Measurements from ENCODE around the gene SRPRA.

Gene SRPRA

DNA sequence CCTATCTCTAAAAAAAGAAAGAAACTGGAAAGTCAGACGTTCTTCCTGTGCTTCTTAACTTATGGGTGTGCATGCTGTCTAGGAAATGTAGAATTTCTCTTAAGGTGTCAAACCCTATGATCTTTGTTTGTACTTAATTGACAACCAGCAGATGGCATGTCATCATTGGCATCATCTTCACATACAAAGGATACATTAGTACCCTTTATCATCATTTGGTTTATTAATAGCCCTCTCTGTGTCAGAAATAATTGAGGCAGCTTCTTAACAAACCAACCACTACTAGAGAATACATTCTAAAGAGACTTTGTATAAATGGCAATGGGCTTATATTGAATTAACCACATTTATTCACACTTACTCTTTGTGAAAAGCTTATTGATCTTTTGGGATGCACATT lies 13.9 kb downstream of the SRPRA start:
- CTCF ChIA-PET, result no interaction called here
- DNase-seq (ENCODE audit: extremely low spot score), result no peak
- TF ChIP-seq FOXA1 (IDR thresholded peaks at IDR 0.05), result no peak
- POLR2A ChIA-PET, result interaction anchor here (2.9 kb wide), 1 partner anchor 14 kb away, joined by 8 read pairs; the partner anchor contains the start of genes FOXRED1 and SRPRA

DNA sequence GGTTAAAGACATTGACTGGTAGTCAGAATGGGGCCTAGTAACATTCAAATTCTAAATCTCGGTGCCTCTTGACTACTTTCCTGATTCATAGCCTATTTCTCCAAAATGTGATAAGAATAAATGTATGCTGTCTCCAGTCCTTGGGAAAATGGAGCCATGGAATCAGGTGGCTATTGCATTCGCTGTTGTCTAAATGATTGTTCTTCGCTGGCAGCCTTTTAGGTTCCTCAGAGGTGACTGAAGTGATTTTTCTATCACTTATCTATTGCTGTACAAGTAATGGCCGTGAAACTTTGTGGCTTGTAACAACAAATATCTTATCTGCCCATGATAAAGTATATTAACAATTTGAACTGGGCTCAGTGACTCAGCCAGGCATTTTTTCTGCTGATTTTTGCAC lies 15.4 kb downstream of the SRPRA start:
- DNase-seq (ENCODE audit: extremely low spot score), result no peak
- ChIA-PET POLR2A (interaction anchor here (1.0 kb wide), 1 partner anchor 16 kb away, joined by 3 read pairs; the partner anchor contains the start of genes FOXRED1 and SRPRA), CTCF (no interaction called here)
- TF ChIP-seq LEF1 (IDR thresholded peaks at IDR 0.05; ENCODE audit: borderline replicate concordance), result no peak
- TF ChIP-seq ELF4 (IDR thresholded peaks at IDR 0.05), result no peak
- no peak for TF ChIP-seq FOXA1 (IDR thresholded peaks at IDR 0.05)
- TF ChIP-seq CTBP1 (IDR thresholded peaks at IDR 0.05; ENCODE audit: borderline replicate concordance), result no peak
- no peak for TF ChIP-seq PKNOX1 (IDR thresholded peaks at IDR 0.05)
- no peak for TF ChIP-seq NFRKB (IDR thresholded peaks at IDR 0.05)
- TF ChIP-seq L3MBTL2 (conservative IDR thresholded peaks at IDR 0.05), result no peak
- no peak for TF ChIP-seq SP1 (IDR thresholded peaks at IDR 0.05)
- no peak for TF ChIP-seq TARDBP (IDR thresholded peaks at IDR 0.05)
- no peak for TF ChIP-seq ZNF384 (IDR thresholded peaks at IDR 0.05)
- no peak for TF ChIP-seq BHLHE40 (IDR thresholded peaks at IDR 0.05; ENCODE audit: borderline replicate concordance)
- TF ChIP-seq FOXM1 (IDR thresholded peaks at IDR 0.05; ENCODE audit: borderline replicate concordance), result no peak
- no peak for TF ChIP-seq ARNT (IDR thresholded peaks at IDR 0.05)
- no peak for TF ChIP-seq SUZ12 (IDR thresholded peaks at IDR 0.05)
- no peak for TF ChIP-seq FOXK2 (IDR thresholded peaks at IDR 0.05)
- TF ChIP-seq HDGF (IDR thresholded peaks at IDR 0.05; ENCODE audit: borderline replicate concordance), result no peak

GRCh38 chr11:126246636-126247035 lies 22.1 kb downstream of the SRPRA start:
- no peak for TF ChIP-seq LEF1 (IDR thresholded peaks at IDR 0.05; ENCODE audit: borderline replicate concordance)
- no peak for TF ChIP-seq BHLHE40 (IDR thresholded peaks at IDR 0.05; ENCODE audit: borderline replicate concordance)
- no peak for TF ChIP-seq FOXM1 (IDR thresholded peaks at IDR 0.05; ENCODE audit: borderline replicate concordance)
- no peak for TF ChIP-seq HDGF (IDR thresholded peaks at IDR 0.05; ENCODE audit: borderline replicate concordance)
- TF ChIP-seq SP1 (IDR thresholded peaks at IDR 0.05), result no peak
- no peak for TF ChIP-seq FOXK2 (IDR thresholded peaks at IDR 0.05)
- no peak for TF ChIP-seq SUZ12 (IDR thresholded peaks at IDR 0.05)
- TF ChIP-seq NFRKB (IDR thresholded peaks at IDR 0.05), result no peak
- TF ChIP-seq FOXA1 (IDR thresholded peaks at IDR 0.05), result no peak
- no peak for TF ChIP-seq ELF4 (IDR thresholded peaks at IDR 0.05)
- no peak for DNase-seq (ENCODE audit: extremely low spot score)
- POLR2A ChIA-PET, result interaction anchor here (1.2 kb wide), 1 partner anchor 22 kb away, joined by 3 read pairs; the partner anchor contains the start of genes FOXRED1 and SRPRA
- CTCF ChIA-PET, result no interaction called here

- POLR2A ChIA-PET, result no interaction called here
- no peak for DNase-seq (ENCODE audit: extremely low spot score)
- CTCF ChIA-PET, result no interaction called here
- TF ChIP-seq FOXK2 (IDR thresholded peaks at IDR 0.05) (no peak), L3MBTL2 (conservative IDR thresholded peaks at IDR 0.05) (no peak)
Observed at GRCh38 chr11:126233391-126233790, 35.3 kb downstream of the SRPRA start.

GRCh38 chr11:126232683-126233082 lies 36.0 kb downstream of the SRPRA start:
- ChIA-PET POLR2A (no interaction called here), CTCF (no interaction called here)
- TF ChIP-seq CTBP1 (IDR thresholded peaks at IDR 0.05; ENCODE audit: borderline replicate concordance), result no peak
- no peak for TF ChIP-seq SP1 (IDR thresholded peaks at IDR 0.05)
- TF ChIP-seq FOXA1 (IDR thresholded peaks at IDR 0.05), result no peak
- no peak for TF ChIP-seq PKNOX1 (IDR thresholded peaks at IDR 0.05)
- DNase-seq (ENCODE audit: extremely low spot score), result no peak

DNA sequence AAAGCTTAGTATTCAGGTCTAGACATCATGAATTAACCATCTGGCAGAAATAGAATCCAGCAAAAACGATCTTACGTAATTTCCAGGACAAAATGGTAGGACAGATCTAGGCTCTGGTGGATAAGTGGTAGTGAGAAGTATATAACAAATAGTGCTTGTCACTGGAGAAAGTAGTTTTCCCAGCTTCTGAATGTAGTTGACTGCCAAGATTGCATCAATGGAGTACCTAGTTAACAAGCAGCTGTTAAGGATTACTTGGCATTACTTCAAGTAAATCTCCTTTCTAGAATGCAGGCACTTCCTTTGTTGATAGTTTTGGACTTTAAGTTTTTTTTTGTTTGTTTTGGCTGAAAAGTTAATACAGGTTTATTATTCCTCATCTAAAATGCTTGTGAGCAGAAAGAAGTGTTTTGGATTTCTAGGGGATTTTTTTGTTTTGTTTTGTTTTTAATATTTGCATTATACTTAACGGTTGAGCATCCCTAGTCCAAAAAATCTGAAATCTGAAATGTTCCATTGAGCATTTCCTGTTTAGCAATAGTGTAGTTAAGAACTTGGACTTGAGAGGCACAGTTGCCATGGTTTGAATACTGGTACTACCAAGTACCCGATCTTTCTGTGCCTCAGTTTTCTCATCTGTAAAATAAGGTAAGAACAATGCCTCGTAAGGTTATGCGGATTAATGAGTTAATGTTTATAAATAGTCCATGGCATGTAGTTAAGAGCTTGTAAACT lies 36.8 kb downstream of the SRPRA start:
- DNase-seq (ENCODE audit: extremely low spot score), result no peak
- POLR2A ChIA-PET, result no interaction called here
- CTCF ChIA-PET, result no interaction called here
- TF ChIP-seq CTBP1 (IDR thresholded peaks at IDR 0.05; ENCODE audit: borderline replicate concordance) (no peak), FOXM1 (IDR thresholded peaks at IDR 0.05; ENCODE audit: borderline replicate concordance) (no peak), ARNT (IDR thresholded peaks at IDR 0.05) (no peak), BHLHE40 (IDR thresholded peaks at IDR 0.05; ENCODE audit: borderline replicate concordance) (no peak), FOXA1 (IDR thresholded peaks at IDR 0.05) (no peak), TARDBP (IDR thresholded peaks at IDR 0.05) (no peak)

DNA sequence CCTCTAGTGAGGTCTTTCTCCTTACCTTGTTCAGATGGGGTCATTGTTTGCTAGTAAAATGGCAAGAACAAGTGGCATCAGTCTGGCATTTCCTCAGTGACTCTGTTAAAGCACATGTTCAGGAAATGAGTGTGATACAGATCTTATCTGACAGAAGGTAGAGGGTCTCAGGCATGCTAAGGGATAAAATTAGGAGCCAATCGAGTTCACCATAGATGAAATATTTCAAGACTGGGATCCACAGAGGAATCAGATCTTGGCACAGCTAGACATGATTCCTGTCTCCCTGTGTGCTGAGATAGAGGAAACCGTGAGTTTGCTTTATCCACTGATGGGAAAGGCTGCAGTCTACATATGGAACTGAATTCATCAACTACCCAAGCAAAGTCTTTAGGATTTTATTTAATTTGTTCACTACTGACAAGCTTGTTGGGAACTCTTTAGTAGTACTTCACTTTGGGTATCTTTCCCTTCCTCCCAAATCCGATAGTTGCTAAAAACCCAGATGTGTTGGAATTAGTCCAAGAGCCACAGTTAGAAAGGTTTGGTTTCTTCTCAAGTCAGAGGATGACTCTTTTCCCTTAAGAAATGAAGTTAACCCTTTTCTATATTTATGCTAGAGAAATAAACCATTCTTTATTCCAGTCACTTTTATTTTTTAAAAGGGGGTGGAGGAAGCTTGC lies 38.7 kb downstream of the SRPRA start:
- TF ChIP-seq ARNT (IDR thresholded peaks at IDR 0.05) (no peak), SUZ12 (IDR thresholded peaks at IDR 0.05) (no peak), TARDBP (IDR thresholded peaks at IDR 0.05) (no peak), CTBP1 (IDR thresholded peaks at IDR 0.05; ENCODE audit: borderline replicate concordance) (no peak)
- ChIA-PET POLR2A (no interaction called here), CTCF (no interaction called here)
- no peak for DNase-seq (ENCODE audit: extremely low spot score)

All from HEK293T (cell line).